GM12872 (cell line): ENCODE results near the gene LDLRAD4.

Experiments
- TF ChIP-seq, protein P1 (sequence below): IDR thresholded peaks from 3 replicates; pipeline ENCODE4 v1.5.1; 2011; ENCODE audit warnings: low read depth, mild to moderate bottlenecking, low read length, moderate library complexity; ENCODE audit not compliant: insufficient read depth

Gene LDLRAD4

DNA sequence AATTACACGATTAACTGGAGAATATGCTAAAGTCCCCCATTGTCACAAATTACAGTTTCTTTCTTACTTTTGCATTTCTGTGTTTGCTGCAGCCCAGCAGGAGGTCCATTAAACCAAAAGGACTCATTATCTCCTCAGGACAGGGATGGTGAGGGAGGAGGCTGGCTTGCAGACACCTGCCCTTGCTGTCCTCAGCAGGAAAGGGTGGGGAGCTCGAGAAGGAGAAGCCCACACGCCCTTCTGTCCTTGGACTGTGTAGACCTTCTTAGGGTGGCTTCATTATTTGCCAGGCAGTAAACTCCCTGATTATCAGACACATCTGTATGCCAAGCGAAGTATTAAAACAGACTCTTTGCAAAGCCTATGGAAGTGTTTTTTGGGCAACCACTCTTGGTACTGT, 196.0 kb downstream of the LDLRAD4 start:
- TF ChIP-seq, protein P1, sequence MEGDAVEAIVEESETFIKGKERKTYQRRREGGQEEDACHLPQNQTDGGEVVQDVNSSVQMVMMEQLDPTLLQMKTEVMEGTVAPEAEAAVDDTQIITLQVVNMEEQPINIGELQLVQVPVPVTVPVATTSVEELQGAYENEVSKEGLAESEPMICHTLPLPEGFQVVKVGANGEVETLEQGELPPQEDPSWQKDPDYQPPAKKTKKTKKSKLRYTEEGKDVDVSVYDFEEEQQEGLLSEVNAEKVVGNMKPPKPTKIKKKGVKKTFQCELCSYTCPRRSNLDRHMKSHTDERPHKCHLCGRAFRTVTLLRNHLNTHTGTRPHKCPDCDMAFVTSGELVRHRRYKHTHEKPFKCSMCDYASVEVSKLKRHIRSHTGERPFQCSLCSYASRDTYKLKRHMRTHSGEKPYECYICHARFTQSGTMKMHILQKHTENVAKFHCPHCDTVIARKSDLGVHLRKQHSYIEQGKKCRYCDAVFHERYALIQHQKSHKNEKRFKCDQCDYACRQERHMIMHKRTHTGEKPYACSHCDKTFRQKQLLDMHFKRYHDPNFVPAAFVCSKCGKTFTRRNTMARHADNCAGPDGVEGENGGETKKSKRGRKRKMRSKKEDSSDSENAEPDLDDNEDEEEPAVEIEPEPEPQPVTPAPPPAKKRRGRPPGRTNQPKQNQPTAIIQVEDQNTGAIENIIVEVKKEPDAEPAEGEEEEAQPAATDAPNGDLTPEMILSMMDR = no peak

DNA sequence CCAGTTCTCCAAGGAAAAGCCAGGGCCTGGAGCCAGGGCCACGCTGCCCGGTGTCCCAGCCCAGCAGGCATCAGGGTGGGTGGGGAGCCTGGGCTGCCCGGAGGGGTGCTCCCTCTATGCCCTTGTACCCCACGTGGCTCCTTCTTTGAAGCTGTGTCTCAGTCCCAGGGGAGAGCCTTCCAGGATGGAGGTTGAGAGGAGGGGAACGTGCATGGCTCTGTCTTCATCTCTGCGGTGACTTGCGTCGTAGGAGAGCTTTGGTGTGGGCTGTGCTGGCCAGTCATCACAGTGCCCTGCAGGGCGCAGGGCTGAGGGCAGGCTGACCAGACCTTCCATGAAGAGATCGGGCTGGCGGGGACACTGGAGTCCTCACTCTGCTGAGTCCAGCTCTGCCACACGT, 197.2 kb downstream of the LDLRAD4 start:
- TF ChIP-seq, protein P1 = no peak

DNA sequence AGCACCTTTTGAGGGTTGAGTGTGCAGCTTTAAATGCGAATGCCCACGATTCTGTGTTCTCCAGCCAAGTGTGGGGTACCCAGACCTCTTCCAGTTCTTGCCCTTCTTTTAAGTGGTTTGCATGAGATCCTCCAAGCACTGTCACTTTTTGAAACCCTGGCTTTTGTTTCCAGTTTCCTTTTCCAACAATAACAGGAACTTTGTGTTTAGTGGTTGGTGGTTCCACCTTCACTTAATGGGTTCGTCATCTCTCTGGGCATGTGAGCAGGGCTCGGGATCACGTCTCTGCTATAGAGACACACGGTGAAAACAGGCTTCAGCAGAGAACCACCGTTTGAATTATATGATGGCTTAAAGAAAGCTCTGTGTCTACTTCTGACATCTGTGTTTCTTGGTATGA, 197.6 kb downstream of the LDLRAD4 start:
- TF ChIP-seq, protein P1 = no peak

DNA sequence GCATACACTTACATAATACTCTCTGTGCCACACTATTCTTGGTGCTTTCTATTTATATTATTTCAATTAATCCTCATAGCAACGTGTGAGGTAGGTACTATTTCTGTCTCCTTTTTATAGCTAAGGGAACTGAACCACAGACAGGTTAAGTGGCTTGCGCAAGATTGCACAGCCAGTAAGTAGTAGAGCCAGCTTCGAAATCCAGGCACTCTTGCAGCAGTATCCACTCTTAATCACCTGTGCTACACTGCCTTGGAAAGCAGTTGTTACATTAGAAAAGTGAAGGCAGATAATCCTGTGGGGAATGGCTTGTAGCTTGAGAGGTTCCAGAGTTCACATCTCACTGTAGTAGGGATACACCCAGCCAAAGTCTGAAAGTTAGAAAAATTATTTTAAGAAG, 198.3 kb downstream of the LDLRAD4 start:
- TF ChIP-seq, protein P1 = no peak

DNA sequence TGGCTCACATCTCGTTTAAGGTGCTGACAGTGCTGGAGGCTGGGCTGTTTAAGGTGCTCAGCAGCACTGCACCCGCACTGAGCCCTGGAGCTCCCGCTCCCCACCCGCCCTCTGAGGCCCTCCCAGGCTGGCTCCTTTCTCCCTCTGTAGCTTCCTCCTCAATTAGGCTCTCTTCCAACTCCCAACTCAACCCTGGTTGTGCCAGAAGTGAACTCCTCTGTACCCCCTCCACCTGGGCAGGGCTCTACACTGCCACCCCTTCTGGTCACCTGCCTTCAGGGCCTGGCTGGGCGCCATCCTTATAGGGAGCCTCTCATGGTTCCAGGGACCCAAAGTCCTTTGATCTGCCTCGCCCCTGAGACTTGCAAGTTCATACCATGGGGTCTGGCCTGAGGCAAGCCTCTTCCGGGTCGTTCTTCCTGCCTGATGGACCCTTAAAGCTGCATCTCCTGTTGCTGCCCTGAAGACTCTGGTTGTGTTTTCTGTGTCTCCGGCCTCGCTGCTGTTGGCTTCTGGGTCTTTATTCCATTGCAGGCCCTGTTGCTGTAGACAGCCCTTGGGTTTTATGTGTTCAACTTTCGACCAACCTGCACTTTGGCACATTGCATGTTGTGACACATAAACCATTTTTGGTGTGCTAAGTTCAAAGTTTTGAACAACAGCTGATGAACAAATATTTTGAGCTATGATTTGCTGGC, 199.6 kb downstream of the LDLRAD4 start:
- TF ChIP-seq, protein P1 = no peak

DNA sequence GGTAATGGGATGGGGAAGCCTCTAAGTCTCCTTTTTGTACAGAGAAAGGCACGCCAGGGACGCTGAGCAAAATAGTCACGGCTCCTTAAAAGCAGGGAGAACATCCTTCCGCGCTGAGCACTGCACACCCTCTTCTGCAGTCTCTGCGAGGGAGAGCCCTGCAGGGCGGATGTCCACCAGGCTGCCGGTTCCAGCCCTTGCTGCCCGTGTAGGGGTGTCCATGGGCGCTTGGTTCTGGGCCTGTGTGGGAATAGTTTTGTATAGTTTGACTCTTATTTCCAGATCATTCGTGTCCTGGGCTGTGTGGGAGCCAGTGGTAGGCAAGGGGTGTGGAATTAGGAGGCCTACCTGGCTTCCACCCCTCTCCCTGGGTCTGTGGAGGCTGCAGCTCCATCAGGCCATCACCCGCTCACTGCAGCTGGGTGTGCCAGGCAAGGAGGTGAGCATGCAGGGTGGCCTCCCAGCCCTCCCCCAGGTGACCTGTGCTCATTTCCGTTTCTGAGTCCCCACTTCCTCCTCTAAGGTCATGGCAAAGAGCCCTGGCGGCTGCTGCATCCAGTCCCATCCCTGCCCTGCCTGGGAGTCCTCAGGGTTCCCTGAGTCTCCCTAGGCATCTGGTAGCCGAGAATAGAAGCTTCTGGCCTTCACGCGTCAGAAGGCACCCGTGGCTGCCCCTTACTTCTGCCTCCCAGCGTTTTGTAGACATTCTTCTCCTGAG, 202.6 kb downstream of the LDLRAD4 start:
- TF ChIP-seq, protein P1 = no peak

DNA sequence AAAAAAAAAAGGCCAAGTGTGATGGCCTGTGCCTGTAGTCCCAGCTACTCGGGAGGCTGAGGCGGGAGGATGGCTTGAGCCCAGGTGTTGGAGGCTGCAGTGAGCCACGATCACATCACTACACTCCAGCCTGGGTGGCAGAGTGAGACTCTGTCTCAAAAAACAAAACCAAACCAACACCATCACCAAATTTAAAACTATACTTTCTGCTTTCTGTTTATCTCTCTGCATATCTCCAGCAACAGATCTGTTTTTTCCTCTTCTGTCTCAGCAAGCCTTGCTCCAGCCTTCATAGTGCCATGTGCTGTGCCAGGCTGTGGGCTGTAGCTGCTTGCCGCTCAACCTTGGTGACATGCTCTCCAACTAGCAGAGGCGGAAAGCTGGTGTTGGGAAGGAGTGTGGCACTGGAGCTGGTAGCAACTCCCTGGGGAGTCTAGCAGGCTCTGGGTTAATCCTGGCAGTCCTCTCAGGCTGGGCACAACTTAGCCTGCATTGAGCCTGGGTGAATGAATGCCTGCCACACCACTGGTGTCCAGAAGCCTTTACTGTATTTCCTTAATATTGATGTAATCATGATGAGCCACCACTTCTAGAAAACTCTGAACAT, 204.1 kb downstream of the LDLRAD4 start:
- TF ChIP-seq, protein P1 = no peak
